GM19467 (cell line): Measurements from ENCODE around the gene OR6K6.

Experiments
- ATAC-seq: cut with Tn5 transposase; IDR thresholded peaks from one replicate; pipeline ENCODE4 v1.9.1; 2021; ENCODE audit warnings: mild to moderate bottlenecking, moderate library complexity; ENCODE audit not compliant: unreplicated experiment

OR6K6 gene

GRCh38 chr1:158800526-158800925 lies 46.0 kb downstream of the OR6K6 start:
- no peak for ATAC-seq

GRCh38 chr1:158801396-158801795 lies 46.9 kb downstream of the OR6K6 start:
- ATAC-seq, result no peak

GRCh38 chr1:158803678-158804077 lies 49.2 kb downstream of the OR6K6 start:
- ATAC-seq, result no peak
